Activated T-helper 17 cell treated with anti-CD3 and anti-CD28 coated beads, Interleukin-2, amount 50 U/mL, for 72 hours (primary cell): ENCODE measurements around the gene OMP. TPM values are rescaled to one million over a fixed set of nuclear protein-coding genes. Genes with fewer than 3 reads are reported as not detected.

Source experiments
- ATAC-seq: fragments of 150-1000 bp; cut with Tn5 transposase; replicated peaks from 2 replicates; pipeline ENCODE4 v1.10.0; 2021; ENCODE audit warnings: mild to moderate bottlenecking, moderate library complexity
- H3K27ac Mint-ChIP-seq: one replicate; pipeline ENCODE4 v1.8.0; 2022; ENCODE audit warnings: mixed read lengths
- H3K27me3 Mint-ChIP-seq: one replicate; pipeline ENCODE4 v1.8.0; 2022; ENCODE audit warnings: mixed read lengths
- H3K36me3 Mint-ChIP-seq: one replicate; pipeline ENCODE4 v1.8.0; 2022; ENCODE audit warnings: low read depth, mild to moderate bottlenecking, mixed read lengths
- H3K4me1 Mint-ChIP-seq: one replicate; pipeline ENCODE4 v1.8.0; 2022; ENCODE audit warnings: mixed read lengths
- H3K4me3 Mint-ChIP-seq: one replicate; pipeline ENCODE4 v1.8.0; 2022; ENCODE audit warnings: mild to moderate bottlenecking, mixed read lengths
- H3K9me3 Mint-ChIP-seq: one replicate; pipeline ENCODE4 v1.8.0; 2022; ENCODE audit warnings: mixed read lengths
- total RNA-seq, 2 donors: library from RNA; stranded (reverse); gene quantifications; one replicate each; pipeline ENCODE4 v1.2.3, GENCODE V29; 2022

OMP gene
- total RNA-seq, 2 donors from 2014 or later = not detected

GRCh38 chr11:77149716-77150392 is 47.2 kb downstream of the OMP start:
- no peak overlapping the region for H3K4me3 Mint-ChIP-seq
- H3K4me1 Mint-ChIP-seq = peaks cover 26% of the 10 kb centered on the region
- H3K27ac Mint-ChIP-seq = no peak overlapping the region
- H3K36me3 Mint-ChIP-seq = no peaks in the 10 kb centered on the region
- H3K27me3 Mint-ChIP-seq = no peaks in the 10 kb centered on the region
- no peaks in the 10 kb centered on the region for H3K9me3 Mint-ChIP-seq
- no peak for ATAC-seq

GRCh38 chr11:77150836-77151235 is 48.2 kb downstream of the OMP start:
- H3K27ac Mint-ChIP-seq = peak overlapping the region; percentile 86
- no peak for ATAC-seq
- H3K27me3 Mint-ChIP-seq = no peaks in the 10 kb centered on the region
- H3K4me1 Mint-ChIP-seq = peaks cover 26% of the 10 kb centered on the region
- H3K4me3 Mint-ChIP-seq = no peak overlapping the region
- no peaks in the 10 kb centered on the region for H3K9me3 Mint-ChIP-seq
- no peaks in the 10 kb centered on the region for H3K36me3 Mint-ChIP-seq

GRCh38 chr11:77151804-77152509 is 49.3 kb downstream of the OMP start:
- Mint-ChIP-seq H3K36me3 (no peaks in the 10 kb centered on the region), H3K9me3 (no peaks in the 10 kb centered on the region), H3K27me3 (no peaks in the 10 kb centered on the region), H3K4me3 (peak overlapping the region; percentile 65), H3K4me1 (peaks cover 26% of the 10 kb centered on the region), H3K27ac (peak overlapping the region; percentile 86)
- peak; percentile 89 for ATAC-seq

- peaks cover 26% of the 10 kb centered on the region for H3K4me1 Mint-ChIP-seq
Observed at GRCh38 chr11:77152846-77153245, 50.2 kb downstream of the OMP start.

More at GRCh38 chr11:77152846-77153245, 50.2 kb downstream of the OMP start:
- Mint-ChIP-seq H3K4me3 (peak overlapping the region; percentile 65), H3K27ac (peak overlapping the region; percentile 86), H3K27me3 (no peaks in the 10 kb centered on the region), H3K36me3 (no peaks in the 10 kb centered on the region), H3K9me3 (no peaks in the 10 kb centered on the region)
- no peak for ATAC-seq

Other genes starting within 250 kb of the OMP start
- 10 to 100 TPM; 13.0 to 17.0 TPM for gene ACER3, start 241.9 kb upstream of the OMP start, total RNA-seq
- gene B3GNT6, start 68.4 kb upstream of the OMP start, total RNA-seq = not detected
- under 1 TPM; 0.19 to 0.93 TPM for gene CAPN5, start 35.9 kb upstream of the OMP start, total RNA-seq
- gene MYO7A, start 25.4 kb downstream of the OMP start, total RNA-seq = 1 to 10 TPM in 1 of 2 donors, under 1 TPM in 1; 0.95 to 4.0 TPM
- gene GDPD4, start 198.8 kb downstream of the OMP start, total RNA-seq = not detected